GM12878 (cell line): Measurements from ENCODE around the gene GRIK1. TPM values are rescaled to one million over a fixed set of nuclear protein-coding genes. Genes with fewer than 3 reads are reported as not detected.

ENCODE experiments used
- ATAC-seq: fragments of 200-7000 bp; cut with Tn5 transposase; 3 replicates; pipeline ENCODE4 v1.9.1; 2020; ENCODE audit warnings: mild to moderate bottlenecking, moderate library complexity
- BruUV-seq: library from RNA; stranded (reverse); fragments of 400-500 nt; replicated peaks from 2 replicates; lab custom pipeline; 2021; lab: Mats Ljungman, UMichigan
- CTCF ChIA-PET: fragments of 300-600 bp; sonication (Branson Sonifier 250); formaldehyde crosslinking; extraction: SDS; loops from one replicate; lab custom pipeline; 2021; ENCODE audit warnings: inconsistent platforms; lab: Yijun Ruan, JAX
- POLR2A ChIA-PET: fragments of 350-600 bp; formaldehyde crosslinking; extraction: SDS; loops from one replicate; lab custom pipeline; 2021; ENCODE audit warnings: inconsistent platforms; lab: Charles Lee
- RAD21 ChIA-PET: fragments of 300-600 bp; sonication (Branson Sonifier 250); formaldehyde crosslinking; loops from one replicate; lab custom pipeline; 2023; ENCODE audit warnings: antibody characterized with exemption; ENCODE audit not compliant: unreplicated experiment; lab: Charles Lee
- SMC1A ChIA-PET: fragments of 300-600 bp; sonication (Branson Sonifier 250); formaldehyde crosslinking; loops from one replicate; lab custom pipeline; 2023; ENCODE audit not compliant: unreplicated experiment, uncharacterized antibody; lab: Charles Lee
- DNase-seq: peaks from one replicate; pipeline ENCODE4 v3.0.0-alpha.2; 2011; ENCODE audit warnings: low read depth, low spot score
- FAIRE-seq: peaks from 3 replicates; lab custom pipeline; 2011; peaks lifted over from hg19 to GRCh38; lab: Jason Lieb, UNC
- H2AFZ ChIP-seq: 2 replicates; pipeline ENCODE4 v1.6.0; 2011; ENCODE audit warnings: low read depth, low read length, control low read depth; ENCODE audit not compliant: control insufficient read depth
- H3K27ac ChIP-seq: 2 replicates; pipeline ENCODE4 v1.5.1; 2011; ENCODE audit warnings: control low read depth; ENCODE audit not compliant: control insufficient read depth, insufficient read depth
- H3K27me3 ChIP-seq, 2 experiments: replicated peaks in 1 of 2; 2 replicates each; pipeline versions ENCODE4 v1.6.0 to v1.6.1; 2011; ENCODE audit warnings: low read length in 1 of 2; ENCODE audit not compliant: control insufficient read depth in 2 of 2, insufficient read depth in 2 of 2
- H3K36me3 ChIP-seq, 2 experiments: 2 replicates each; pipeline ENCODE4 v1.5.1; 2011; ENCODE audit warnings: low read length in 1 of 2; ENCODE audit not compliant: control insufficient read depth in 2 of 2, insufficient read depth in 2 of 2
- H3K4me1 ChIP-seq: 2 replicates; pipeline ENCODE4 v1.6.1; 2011; ENCODE audit warnings: mild to moderate bottlenecking, low read length, moderate library complexity, mixed read lengths; ENCODE audit not compliant: control insufficient read depth, insufficient read depth
- H3K4me2 ChIP-seq: 2 replicates; pipeline ENCODE4 v1.6.0; 2011; ENCODE audit warnings: control low read depth; ENCODE audit not compliant: control insufficient read depth, insufficient read depth
- H3K4me3 ChIP-seq: fragments of 200-600 bp; sonication (generic); 2 replicates; pipeline ENCODE4 v1.5.1; 2016
- H3K79me2 ChIP-seq: 2 replicates; pipeline ENCODE4 v1.6.0; 2011; ENCODE audit warnings: low read length; ENCODE audit not compliant: control insufficient read depth, insufficient read depth
- H3K9ac ChIP-seq: 2 replicates; pipeline ENCODE4 v1.8.0; 2011; ENCODE audit warnings: low read length, control low read depth, mixed read lengths; ENCODE audit not compliant: control insufficient read depth, insufficient read depth
- H3K9me3 ChIP-seq: replicated peaks from 3 replicates; pipeline ENCODE4 v1.5.1; 2011; ENCODE audit warnings: mild to moderate bottlenecking, low read length; ENCODE audit not compliant: control insufficient read depth, insufficient read depth
- H4K20me1 ChIP-seq: 2 replicates; pipeline ENCODE4 v1.6.0; 2011; ENCODE audit not compliant: control insufficient read depth, insufficient read depth
- ATF3 ChIP-seq: IDR thresholded peaks from 2 replicates; pipeline ENCODE4 v1.6.1; 2011; ENCODE audit warnings: low read depth, mild to moderate bottlenecking, low read length, moderate library complexity, borderline replicate concordance; ENCODE audit errors: extremely low read depth
- BCL11A ChIP-seq: IDR thresholded peaks from 2 replicates; pipeline ENCODE4 v1.6.1; 2011; ENCODE audit warnings: low read depth, low read length
- CBFB ChIP-seq: IDR thresholded peaks from 2 replicates; pipeline ENCODE4 v1.6.1; 2016; ENCODE audit warnings: antibody characterized with exemption, low read depth
- CTCF ChIP-seq, 3 experiments: IDR thresholded peaks in 2 of 3; conservative IDR thresholded peaks in 1 of 3; 2 replicates each; pipeline ENCODE4 v1.5.1; 2011; ENCODE audit warnings: low read depth in 3 of 3, low read length in 3 of 3, mild to moderate bottlenecking in 3 of 3, control low read depth in 2 of 3, moderate library complexity in 2 of 3, inconsistent platforms in 1 of 3, mixed read lengths in 1 of 3; ENCODE audit not compliant: control insufficient read depth in 2 of 3, insufficient read depth in 1 of 3; ENCODE audit errors: extremely low read depth in 1 of 3
- IKZF2 ChIP-seq, 2 experiments: fragments of 450-650 bp; IDR thresholded peaks; 2 replicates each; pipeline ENCODE4 v1.6.1; 2017; ENCODE audit warnings: mild to moderate bottlenecking in 2 of 2, moderate library complexity in 2 of 2
- KDM1A ChIP-seq: fragments of 200-600 bp; sonication (generic); IDR thresholded peaks from 2 replicates; pipeline ENCODE4 v1.6.1; 2016; ENCODE audit warnings: borderline replicate concordance
- KLF5 ChIP-seq: fragments of 450-650 bp; IDR thresholded peaks from 2 replicates; pipeline ENCODE4 v1.6.1; 2014; ENCODE audit warnings: mild to moderate bottlenecking; ENCODE audit not compliant: partially characterized antibody
- PAX5 ChIP-seq: IDR thresholded peaks from 2 replicates; pipeline ENCODE4 v1.6.1; 2011; ENCODE audit warnings: low read depth, low read length, borderline replicate concordance
- RUNX3 ChIP-seq: IDR thresholded peaks from 2 replicates; pipeline ENCODE4 v1.6.1; 2012; ENCODE audit warnings: low read length, inconsistent platforms
- SIN3A ChIP-seq: IDR thresholded peaks from 2 replicates; pipeline ENCODE4 v1.6.1; 2012; ENCODE audit warnings: low read depth, low read length, improper control_type of control experiment
- SMAD5 ChIP-seq: IDR thresholded peaks from 2 replicates; pipeline ENCODE4 v1.6.1; 2016; ENCODE audit warnings: antibody characterized with exemption, low read depth
- TCF3 ChIP-seq: IDR thresholded peaks from 2 replicates; pipeline ENCODE4 v1.6.1; 2012; ENCODE audit warnings: low read depth, mild to moderate bottlenecking, low read length, borderline replicate concordance; ENCODE audit not compliant: insufficient read depth
- ZBTB33 ChIP-seq: fragments of 450-650 bp; IDR thresholded peaks from 2 replicates; pipeline ENCODE4 v1.6.1; 2017; ENCODE audit warnings: mild to moderate bottlenecking
- WGBS: methylation state at CpG from one replicate; pipeline ENCODE4 v1.1.6; 2016; ENCODE audit warnings: low lambda C conversion rate; ENCODE audit not compliant: insufficient replicate concordance, insufficient coverage; ENCODE audit errors: missing lambda C conversion rate; 5-methylcytosine and 5-hydroxymethylcytosine counted together
- in situ Hi-C: fragments of 300-500 bp; cut with MboI; formaldehyde crosslinking; loops from 9 replicates; pipeline ENCODE4 v1.14.3; 2018; ENCODE audit warnings: mixed read lengths
- intact Hi-C: fragments of 100-400 bp; cut with micrococcal nuclease; formaldehyde crosslinking; loops from one replicate; pipeline ENCODE4 v1.14.2; 2022; ENCODE audit not compliant: unreplicated experiment
- polyA plus RNA-seq, 11 experiments: library from polyadenylated mRNA; depleted of rRNA in 4 of 11; unstranded in 6 of 11; stranded (reverse) in 5 of 11; fragments of >200 nt; fragmentation: Nextera tagmentation in 4 of 11; fragmentation: Illumina TruSeq in 1 of 11; extraction: Ambion mirVana in 4 of 11; extraction: Trizol in 1 of 11; gene quantifications; 1 replicate in 1 of 11; 2 replicates in 10 of 11; pipeline versions ENCODE4 v1.2.1 to v1.2.3, GENCODE V29; 2011 to 2016; ENCODE audit warnings: inconsistent platforms in 2 of 11, missing spikeins in 2 of 11, low read depth in 1 of 11
- total RNA-seq, 4 experiments: library from RNA; depleted of rRNA in 3 of 4; stranded (reverse); fragments of >200 nt in 3 of 4; fragmentation: Illumina TruSeq in 1 of 4; extraction: Trizol in 1 of 4; gene quantifications; 2 replicates each; pipeline versions ENCODE4 v1.2.1 to v1.2.3, GENCODE V29; 2013 to 2021

The GRIK1 gene
- total and polyA plus RNA-seq, 10 of the 15 experiments (the other 5 are each of a cell fraction or from before 2014, with no cell fraction given), result 0.05 to 0.13 (median 0.09) TPM; not detected in 7

- ChIA-PET CTCF (no interaction called here), RAD21 (no interaction called here), SMC1A (no interaction called here), POLR2A (no interaction called here)
- ATAC-seq, result no peak
- H3K27ac ChIP-seq, result no peak overlapping the region
- H3K4me1 ChIP-seq, result no peaks in the 10 kb centered on the region
- no peaks in the 10 kb centered on the region for H3K27me3 ChIP-seq
- TF ChIP-seq KDM1A, result no peak
- TF ChIP-seq RUNX3, result no peak
- no peak for TF ChIP-seq ATF3
- TF ChIP-seq PAX5, result no peak
- no peak for TF ChIP-seq CTCF (IDR thresholded peaks at IDR 0.05 in 2 of 3, conservative IDR thresholded peaks at IDR 0.05 in 1 of 3; ENCODE audit: control insufficient read depth in 2 of 3, extremely low read depth in 1 of 3, insufficient read depth in 1 of 3, low read depth in 3 of 3, low read length in 3 of 3)
- FAIRE-seq, result no peak
- 17% methylated on average over 3 of the region's 3 CpGs for WGBS
- intact Hi-C loops (no loop called here), in situ Hi-C loops (no loop called here)
- H4K20me1 ChIP-seq, result no peaks in the 10 kb centered on the region
- DNase-seq, result no peak
- H3K9ac ChIP-seq, result no peak overlapping the region
- no peak overlapping the region for H3K4me2 ChIP-seq
- H2AFZ ChIP-seq, result no peak overlapping the region
- H3K36me3 ChIP-seq, result no peaks in the 10 kb centered on the region
- no peaks in the 10 kb centered on the region for H3K9me3 ChIP-seq
- H3K79me2 ChIP-seq, result no peaks in the 10 kb centered on the region
- H3K4me3 ChIP-seq, result no peak overlapping the region
- no TSS peak for BruUV-seq
Measured at GRCh38 chr21:29817450-29817849, 122.3 kb downstream of the GRIK1 start.

GRCh38 chr21:29812947-29813346 lies 126.8 kb downstream of the GRIK1 start:
- Histone ChIP-seq H3K27ac (no peak overlapping the region), H3K4me1 (no peaks in the 10 kb centered on the region), H3K36me3 (no peaks in the 10 kb centered on the region), H3K79me2 (no peaks in the 10 kb centered on the region), H2AFZ (no peak overlapping the region), H3K4me2 (no peak overlapping the region), H3K9me3 (no peaks in the 10 kb centered on the region), H3K27me3 (no peaks in the 10 kb centered on the region), H4K20me1 (no peaks in the 10 kb centered on the region), H3K9ac (no peak overlapping the region), H3K4me3 (no peak overlapping the region)
- FAIRE-seq, result no peak
- in situ Hi-C loops, result no loop called here
- ChIA-PET SMC1A (no interaction called here), CTCF (no interaction called here), POLR2A (no interaction called here), RAD21 (no interaction called here)
- no peak for DNase-seq
- intact Hi-C loops, result no loop called here
- WGBS, result 0% methylated on average over 3 of the region's 3 CpGs
- no peak for ATAC-seq
- BruUV-seq, result no TSS peak
- no peak for TF ChIP-seq CBFB
- no peak for TF ChIP-seq KLF5
- TF ChIP-seq SMAD5, result no peak
- TF ChIP-seq SIN3A, result no peak
- TF ChIP-seq TCF3, result no peak
- TF ChIP-seq IKZF2 (IDR thresholded peaks at IDR 0.05), result no peak
- no peak for TF ChIP-seq BCL11A
- no peak for TF ChIP-seq ZBTB33
